GM19468 (cell line): ENCODE measurements around the gene ZNF816.
"Not testable (repeated sequence)": the region's sequence is repeated elsewhere in the genome, so short reads cannot be mapped to it uniquely, and the experiment has no call there.

Experiments
- ATAC-seq: cut with Tn5 transposase; IDR thresholded peaks from one replicate; pipeline ENCODE4 v1.9.1; 2021; ENCODE audit warnings: mild to moderate bottlenecking, moderate library complexity, moderate number of reproducible peaks; ENCODE audit not compliant: unreplicated experiment; ENCODE audit errors: extremely low read depth

The ZNF816 gene

GRCh38 chr19:52936954-52937325 is 25.7 kb downstream of the ZNF816 start:
- ATAC-seq = no peak

DNA sequence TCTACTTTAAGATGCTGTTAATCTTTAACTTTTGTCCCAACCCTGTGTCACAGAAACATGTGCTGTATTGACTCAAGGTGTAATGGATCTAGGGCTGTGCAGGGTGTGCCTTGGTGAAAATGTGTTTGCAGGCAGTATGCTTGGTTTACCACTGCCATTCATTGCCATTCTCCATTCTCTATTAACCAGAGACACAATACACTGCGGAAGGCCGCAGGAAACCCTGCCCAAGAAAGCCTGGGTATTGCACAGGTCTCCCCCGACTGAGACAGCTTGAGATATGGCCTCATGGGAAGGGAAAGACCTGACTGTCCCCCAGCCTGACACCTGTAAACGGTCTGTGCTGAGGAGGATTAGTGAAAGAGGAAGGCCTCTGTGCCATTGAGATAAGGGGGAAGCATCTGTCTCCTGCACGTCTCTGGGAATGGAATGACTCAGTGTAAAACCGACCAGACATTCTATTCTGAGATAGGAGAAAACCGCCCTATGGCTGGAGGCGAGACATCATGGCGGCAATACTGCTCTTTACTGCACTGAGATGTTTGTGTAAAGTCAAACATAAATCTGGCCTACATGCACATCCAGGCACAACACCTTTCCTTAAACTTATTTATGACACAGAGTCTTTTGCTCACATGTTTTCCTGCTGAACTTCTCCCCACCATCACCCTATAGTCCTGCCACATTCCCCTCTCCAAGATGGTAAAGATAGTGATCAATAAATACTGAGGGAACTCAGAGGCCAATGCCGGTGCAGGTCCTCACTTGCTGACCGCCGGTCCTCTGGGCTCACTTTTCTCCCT is 26.3 kb downstream of the ZNF816 start:
- no peak for ATAC-seq

DNA sequence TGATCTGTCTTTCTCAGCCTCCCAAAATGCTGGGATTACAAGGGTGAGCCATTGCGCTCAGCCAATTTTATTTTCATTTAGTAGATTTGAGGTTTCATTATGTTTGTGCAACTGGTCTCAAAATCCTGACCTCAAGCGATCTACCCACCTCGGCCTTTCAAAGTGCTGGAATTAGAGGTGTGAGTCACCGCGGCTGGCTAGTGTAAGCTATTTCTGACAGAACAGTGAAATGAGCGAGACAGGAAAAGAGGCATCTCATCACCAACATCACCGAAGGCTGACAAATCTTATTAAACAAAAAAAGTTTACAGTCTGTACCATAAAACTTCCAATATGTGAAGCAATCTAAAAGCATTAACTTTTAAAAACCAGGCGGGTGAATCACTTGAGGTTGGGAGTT is 27.2 kb downstream of the ZNF816 start:
- no peak for ATAC-seq

- ATAC-seq = not testable (repeated sequence)
These were observed 38.0 kb downstream of the ZNF816 start for GRCh38 chr19:52924641-52925040.

- ATAC-seq = no peak
These were observed 38.7 kb downstream of the ZNF816 start for GRCh38 chr19:52923778-52924593.

- no peak for ATAC-seq
These were observed 39.6 kb downstream of the ZNF816 start, which contains the start of gene ZNF888 for GRCh38 chr19:52922841-52923777. ZNF888 (minus strand) TSS chr19:52923428; CDS start chr19:52917873, 5,555 bp downstream.

DNA sequence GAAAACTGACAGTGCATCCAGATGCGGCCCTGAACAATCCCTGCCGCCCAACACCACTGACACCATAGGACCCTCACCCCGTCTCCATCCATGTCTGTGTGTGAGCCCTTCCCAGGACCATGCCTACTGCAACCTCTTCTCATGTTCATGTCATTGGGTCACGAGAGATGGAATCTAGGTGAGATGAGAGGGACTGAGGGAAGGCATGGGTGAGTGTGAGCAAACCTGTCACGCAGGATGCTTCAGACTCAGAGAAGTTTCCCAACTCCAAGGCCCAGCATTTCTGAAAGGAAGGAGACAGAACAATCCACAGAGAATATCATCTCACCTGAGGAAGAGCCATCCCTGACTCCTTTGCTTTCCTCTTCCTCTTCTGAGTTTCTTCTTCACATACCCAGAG is 45.1 kb downstream of the ZNF816 start:
- ATAC-seq = no peak

- ATAC-seq = no peak
These were observed 52.0 kb downstream of the ZNF816 start for GRCh38 chr19:52910648-52911047.

GRCh38 chr19:52904052-52904780 is 58.5 kb downstream of the ZNF816 start:
- not testable (repeated sequence) for ATAC-seq

DNA sequence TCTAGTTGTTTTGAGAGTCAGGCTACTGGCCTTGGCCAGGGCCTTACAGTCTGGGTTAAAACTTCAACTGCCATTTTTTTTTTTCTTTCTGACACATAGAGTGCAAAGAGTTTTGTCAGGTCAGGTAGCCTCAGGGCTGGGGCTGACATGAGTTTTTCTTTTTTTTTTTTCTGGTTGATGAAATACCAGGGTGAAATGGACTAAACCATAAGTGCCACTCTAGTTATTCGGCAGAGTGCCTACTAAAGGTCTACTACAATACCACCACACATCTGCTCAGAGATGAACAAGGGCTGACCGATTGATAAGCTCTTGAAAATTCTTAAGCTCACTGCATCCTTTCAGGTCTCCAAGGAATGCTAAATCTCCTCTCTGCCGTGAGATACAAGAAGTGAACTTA is 60.8 kb downstream of the ZNF816 start:
- ATAC-seq = no peak
